Activated effector memory CD4-positive, alpha-beta T cell treated with Interleukin-2 at 50 U/mL for 16 hours (primary cell): ENCODE measurements around the gene TNXB.
"Not testable (repeated sequence)": the region's sequence is repeated elsewhere in the genome, so short reads cannot be mapped to it uniquely, and the experiment has no call there.

ENCODE experiments used
- DNase-seq: peaks from one replicate; pipeline ENCODE4 v3.0.0-alpha.2; 2020

The TNXB gene

GRCh38 chr6:32084780-32085179 lies 24.4 kb downstream of the TNXB start:
- no peak for DNase-seq

- DNase-seq, result no peak
Measured at GRCh38 chr6:32083812-32084768, 25.0 kb downstream of the TNXB start.

- no peak for DNase-seq
Measured at GRCh38 chr6:32082935-32083334, 26.2 kb downstream of the TNXB start.

- no peak for DNase-seq
Measured at GRCh38 chr6:32082478-32082877, 26.7 kb downstream of the TNXB start.

GRCh38 chr6:32081168-32081990 lies 27.8 kb downstream of the TNXB start:
- DNase-seq, result no peak

GRCh38 chr6:32079566-32080290 lies 29.4 kb downstream of the TNXB start:
- DNase-seq, result no peak

- DNase-seq, result no peak
Measured at GRCh38 chr6:32076321-32076809, 32.8 kb downstream of the TNXB start.

GRCh38 chr6:32075781-32076180 lies 33.4 kb downstream of the TNXB start:
- DNase-seq, result no peak

- DNase-seq, result no peak
Measured at GRCh38 chr6:32074996-32075532, 34.1 kb downstream of the TNXB start.

- no peak for DNase-seq
Measured at GRCh38 chr6:32073613-32074012, 35.5 kb downstream of the TNXB start.

GRCh38 chr6:32073101-32073500 lies 36.0 kb downstream of the TNXB start:
- no peak for DNase-seq

GRCh38 chr6:32070814-32071543 lies 38.2 kb downstream of the TNXB start:
- no peak for DNase-seq

GRCh38 chr6:32069878-32070515 lies 39.1 kb downstream of the TNXB start:
- DNase-seq, result no peak

GRCh38 chr6:32069460-32069859 lies 39.7 kb downstream of the TNXB start:
- DNase-seq, result no peak

- no peak for DNase-seq
Measured at GRCh38 chr6:32068867-32069266, 40.3 kb downstream of the TNXB start.

- DNase-seq, result not testable (repeated sequence)
Measured at GRCh38 chr6:32068315-32068714, 40.8 kb downstream of the TNXB start.

GRCh38 chr6:32067521-32067920 lies 41.6 kb downstream of the TNXB start:
- DNase-seq, result not testable (repeated sequence)

- no peak for DNase-seq
Measured at GRCh38 chr6:32064706-32065105, 44.4 kb downstream of the TNXB start.

- DNase-seq, result no peak
Measured at GRCh38 chr6:32060966-32061655, 48.0 kb downstream of the TNXB start.

- DNase-seq, result no peak
Measured at GRCh38 chr6:32058511-32058963, 50.6 kb downstream of the TNXB start.

- no peak for DNase-seq
Measured at GRCh38 chr6:32057966-32058365, 51.2 kb downstream of the TNXB start.
